ENCODE results near the gene ADAM17. TPM values are rescaled to one million over a fixed set of nuclear protein-coding genes. Genes with fewer than 3 reads are reported as not detected.
A peak's percentile ranks its signal among the peaks of the same experiment; 100 is the strongest.

Gene ADAM17
- total and polyA plus RNA-seq, 9 of the 15 experiments (the other 6 are each of a cell fraction or from before 2014, with no cell fraction given), result 5.8 to 30.0 (median 19.0) TPM

GRCh38 chr2:9552219-9553178 is 3.1 kb downstream of the ADAM17 start (continued):
- TF ChIP-seq ZBTB11 (CRISPR knock-in tag; IDR thresholded peaks at IDR 0.05) (0 out of 6 replicates have a peak, but pooled peaks of 1 of the 3 experiments have one; percentile 42), CEBPB (tag; IDR thresholded peaks at IDR 0.05) (peak; percentile 98), CBFA2T3 (IDR thresholded peaks at IDR 0.05) (peak; percentile 62), GABPA (tag; conservative IDR thresholded peaks at IDR 0.05; ENCODE audit: low read depth) (no peak), IRF9 (tag; IDR thresholded peaks at IDR 0.05) (peak; percentile 73), HDAC1 (IDR thresholded peaks at IDR 0.05) (peak in 1 of 2 experiments; percentile 43; a peak in 1 of 4 replicates), NFRKB (IDR thresholded peaks at IDR 0.05; ENCODE audit: low read depth) (0 out of 2 replicates have a peak, but pooled peaks have one; percentile 11), ARID3A (IDR thresholded peaks at IDR 0.05; ENCODE audit: borderline replicate concordance, low read depth, low read length) (peak; percentile 89), NCOA6 (IDR thresholded peaks at IDR 0.05) (no peak), TAF9B (IDR thresholded peaks at IDR 0.05; ENCODE audit: partially characterized antibody) (peak; percentile 84), TRIM24 (IDR thresholded peaks at IDR 0.05) (peak; percentile 83 to 89), MTA2 (IDR thresholded peaks at IDR 0.05; ENCODE audit: low read depth) (no peak)
